ENCODE data around the gene STARD3.

DNA sequence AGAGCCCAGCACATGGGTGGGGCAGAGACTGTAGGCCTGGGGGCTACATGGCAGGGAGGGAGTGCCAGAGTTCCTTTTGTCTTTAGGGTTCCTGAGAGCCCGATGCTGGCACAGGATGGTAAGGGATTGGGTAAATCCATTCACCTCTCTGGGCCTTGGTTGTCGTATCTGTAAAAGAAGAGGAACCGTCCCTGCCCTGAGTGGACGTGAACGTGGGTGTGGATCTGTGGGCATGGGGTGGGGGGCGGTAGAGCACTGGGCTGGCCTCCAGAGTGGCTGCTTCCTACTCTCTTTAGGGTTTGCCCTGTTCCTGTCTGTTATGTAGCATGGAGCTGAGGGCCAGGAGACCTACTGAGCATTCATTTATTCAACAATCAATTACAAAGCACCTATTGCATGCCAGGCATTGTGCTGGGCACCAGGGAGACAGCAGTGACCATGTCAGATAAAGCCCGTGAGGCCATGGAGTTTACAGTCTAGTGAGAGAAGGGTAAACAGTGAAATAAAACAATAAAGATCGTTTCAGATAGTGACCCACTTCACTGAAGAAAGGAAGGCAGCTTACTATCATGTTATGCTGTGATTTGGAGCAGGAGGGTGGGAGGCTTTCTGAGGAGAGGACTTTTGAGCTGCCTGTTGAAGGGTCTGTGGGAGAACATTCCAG is 15.1 kb downstream of the STARD3 start:
- TF ChIP-seq REST (IDR thresholded peaks at IDR 0.05; ENCODE audit: borderline replicate concordance) (no peak), EP300 (conservative IDR thresholded peaks at IDR 0.05; ENCODE audit: poor library complexity, severe bottlenecking) (no peak), CTCF (IDR thresholded peaks at IDR 0.05; ENCODE audit: poor library complexity, severe bottlenecking) (no peak), EZH2 (IDR thresholded peaks at IDR 0.05; ENCODE audit: borderline replicate concordance, insufficient read depth, low read length, poor library complexity, severe bottlenecking) (no peak)

All from neural cell (in vitro differentiated cells).